Panc1 (cell line): Measurements from ENCODE around the gene NUP37. TPM values are rescaled to one million over a fixed set of nuclear protein-coding genes. Genes with fewer than 3 reads are reported as not detected.

ENCODE experiments used
- ATAC-seq: fragments of 200-7000 bp; cut with Tn5 transposase; 2 replicates; pipeline ENCODE4 v1.9.1; 2020; ENCODE audit warnings: mild to moderate bottlenecking, moderate library complexity
- BruUV-seq: library from RNA; stranded (reverse); fragments of 400-500 nt; replicated peaks from 2 replicates; lab custom pipeline; 2021; lab: Mats Ljungman, UMichigan
- CTCF ChIA-PET: fragments of 300-600 bp; sonication (Branson Sonifier 250); formaldehyde crosslinking; loops from one replicate; lab custom pipeline; 2022; ENCODE audit warnings: antibody characterized with exemption; lab: Charles Lee
- POLR2A ChIA-PET: fragments of 300-600 bp; sonication (Branson Sonifier 250); formaldehyde crosslinking; loops from one replicate; lab custom pipeline; 2022; ENCODE audit warnings: antibody characterized with exemption; lab: Charles Lee
- DNase-seq: peaks from one replicate; pipeline ENCODE4 v3.0.0-alpha.2; 2010; ENCODE audit warnings: low read depth, low spot score
- H3K27ac ChIP-seq: 2 replicates; pipeline ENCODE4 v1.5.1; 2011; ENCODE audit warnings: mild to moderate bottlenecking, low read length, inconsistent platforms
- H3K27me3 ChIP-seq: fragments of 200-500 bp; sonication (Bioruptor generic); 2 replicates; pipeline ENCODE4 v1.6.0; 2014; ENCODE audit warnings: low read length, inconsistent platforms; ENCODE audit not compliant: control insufficient read depth, insufficient read depth
- H3K36me3 ChIP-seq: fragments of 200-500 bp; sonication (Bioruptor generic); 2 replicates; pipeline ENCODE4 v1.5.1; 2014; ENCODE audit warnings: inconsistent platforms, mild to moderate bottlenecking, low read length, moderate library complexity; ENCODE audit not compliant: control insufficient read depth, insufficient read depth
- H3K4me1 ChIP-seq: 2 replicates; pipeline ENCODE4 v1.5.1; 2011; ENCODE audit warnings: inconsistent platforms, mild to moderate bottlenecking, low read length, moderate library complexity; ENCODE audit not compliant: control insufficient read depth, insufficient read depth
- H3K4me3 ChIP-seq, 2 experiments: 2 replicates each; pipeline ENCODE4 v1.5.1; 2011 to 2012; ENCODE audit warnings: low read depth in 2 of 2, low read length in 2 of 2, mild to moderate bottlenecking in 2 of 2, inconsistent platforms in 1 of 2, moderate library complexity in 1 of 2
- H3K9me3 ChIP-seq: fragments of 200-500 bp; sonication (Bioruptor generic); 2 replicates; pipeline ENCODE4 v1.5.1; 2014; ENCODE audit warnings: low read depth, mild to moderate bottlenecking, inconsistent platforms, low read length, moderate library complexity; ENCODE audit not compliant: control insufficient read depth, insufficient read depth
- CTCF ChIP-seq: fragments of 450-650 bp; IDR thresholded peaks from 2 replicates; pipeline ENCODE4 v1.5.1; 2017; ENCODE audit warnings: mild to moderate bottlenecking
- POLR2AphosphoS5 ChIP-seq: IDR thresholded peaks from 2 replicates; pipeline ENCODE4 v1.6.1; 2012; ENCODE audit warnings: mild to moderate bottlenecking, low read depth, low read length, moderate library complexity
- SIN3A ChIP-seq: IDR thresholded peaks from 2 replicates; pipeline ENCODE4 v1.6.1; 2012; ENCODE audit warnings: low read depth, mild to moderate bottlenecking, low read length, moderate library complexity, borderline replicate concordance; ENCODE audit not compliant: insufficient read depth
- TCF7L2 ChIP-seq: IDR thresholded peaks from 2 replicates; pipeline ENCODE4 v1.6.1; 2011; ENCODE audit warnings: mild to moderate bottlenecking, low read depth, low read length, inconsistent platforms
- in situ Hi-C: cut with HindIII; loops from 2 replicates; pipeline ENCODE4 v1.10.0; 2016; ENCODE audit warnings: low sequenced_read_pairs, low pct_unique_long_range_greater_than_20kb
- intact Hi-C: fragments of 100-400 bp; cut with micrococcal nuclease; formaldehyde crosslinking; loops from one replicate; pipeline ENCODE4 v1.10.0; 2022; ENCODE audit not compliant: unreplicated experiment
- total RNA-seq: library from RNA; stranded (reverse); gene quantifications from one replicate; pipeline ENCODE4 v1.2.1, GENCODE V29; 2021; ENCODE audit not compliant: unreplicated experiment
- TF ChIP-seq, protein P1 (sequence below), 2 experiments: IDR thresholded peaks; 2 replicates each; pipeline ENCODE4 v1.6.1; 2011 to 2012; ENCODE audit warnings: low read depth in 2 of 2, control low read depth in 1 of 2, low read length in 1 of 2, mild to moderate bottlenecking in 1 of 2, moderate library complexity in 1 of 2; ENCODE audit not compliant: insufficient read depth in 1 of 2

NUP37 gene
- total RNA-seq, 1 experiment from 2014 or later, result 47.7 TPM

DNA sequence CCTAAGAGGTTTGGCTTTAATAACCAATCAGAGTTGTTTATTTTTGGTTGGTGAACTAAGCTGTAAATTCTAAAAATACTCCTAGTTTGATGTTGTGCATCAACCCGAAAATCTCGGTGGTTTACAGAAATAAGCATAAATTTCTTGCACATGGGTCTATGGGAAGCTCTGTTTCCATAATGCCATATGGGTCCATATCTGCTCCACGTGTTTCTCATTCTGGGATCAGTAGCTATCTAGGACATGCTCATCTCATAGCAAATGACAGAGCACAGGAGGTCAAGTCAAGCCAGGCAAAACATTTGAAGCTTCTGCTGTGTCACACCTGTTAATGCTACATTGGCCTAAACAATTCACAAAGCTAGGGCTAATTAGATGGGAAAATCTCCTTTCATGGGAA is 23.1 kb downstream of the NUP37 start:
- BruUV-seq, result no TSS peak
- DNase-seq, result no peak
- H3K4me3 ChIP-seq, result no peak overlapping the region
- no peaks in the 10 kb centered on the region for H3K4me1 ChIP-seq
- no peaks in the 10 kb centered on the region for H3K9me3 ChIP-seq
- ChIA-PET CTCF (interaction anchor here (0.6 kb wide), 1 partner anchor 643 kb away, joined by 4 read pairs; no protein-coding TSS in a partner anchor), POLR2A (no interaction called here)
- no peak for TF ChIP-seq POLR2AphosphoS5
- TF ChIP-seq, protein P1, sequence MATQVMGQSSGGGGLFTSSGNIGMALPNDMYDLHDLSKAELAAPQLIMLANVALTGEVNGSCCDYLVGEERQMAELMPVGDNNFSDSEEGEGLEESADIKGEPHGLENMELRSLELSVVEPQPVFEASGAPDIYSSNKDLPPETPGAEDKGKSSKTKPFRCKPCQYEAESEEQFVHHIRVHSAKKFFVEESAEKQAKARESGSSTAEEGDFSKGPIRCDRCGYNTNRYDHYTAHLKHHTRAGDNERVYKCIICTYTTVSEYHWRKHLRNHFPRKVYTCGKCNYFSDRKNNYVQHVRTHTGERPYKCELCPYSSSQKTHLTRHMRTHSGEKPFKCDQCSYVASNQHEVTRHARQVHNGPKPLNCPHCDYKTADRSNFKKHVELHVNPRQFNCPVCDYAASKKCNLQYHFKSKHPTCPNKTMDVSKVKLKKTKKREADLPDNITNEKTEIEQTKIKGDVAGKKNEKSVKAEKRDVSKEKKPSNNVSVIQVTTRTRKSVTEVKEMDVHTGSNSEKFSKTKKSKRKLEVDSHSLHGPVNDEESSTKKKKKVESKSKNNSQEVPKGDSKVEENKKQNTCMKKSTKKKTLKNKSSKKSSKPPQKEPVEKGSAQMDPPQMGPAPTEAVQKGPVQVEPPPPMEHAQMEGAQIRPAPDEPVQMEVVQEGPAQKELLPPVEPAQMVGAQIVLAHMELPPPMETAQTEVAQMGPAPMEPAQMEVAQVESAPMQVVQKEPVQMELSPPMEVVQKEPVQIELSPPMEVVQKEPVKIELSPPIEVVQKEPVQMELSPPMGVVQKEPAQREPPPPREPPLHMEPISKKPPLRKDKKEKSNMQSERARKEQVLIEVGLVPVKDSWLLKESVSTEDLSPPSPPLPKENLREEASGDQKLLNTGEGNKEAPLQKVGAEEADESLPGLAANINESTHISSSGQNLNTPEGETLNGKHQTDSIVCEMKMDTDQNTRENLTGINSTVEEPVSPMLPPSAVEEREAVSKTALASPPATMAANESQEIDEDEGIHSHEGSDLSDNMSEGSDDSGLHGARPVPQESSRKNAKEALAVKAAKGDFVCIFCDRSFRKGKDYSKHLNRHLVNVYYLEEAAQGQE (IDR thresholded peaks at IDR 0.05; ENCODE audit: insufficient read depth in 1 of 2, low read depth in 2 of 2, low read length in 1 of 2), result no peak
- no peak for TF ChIP-seq TCF7L2
- no peak for TF ChIP-seq SIN3A
- no peak for TF ChIP-seq CTCF
- peaks cover 20% of the 10 kb centered on the region for H3K36me3 ChIP-seq
- intact Hi-C loops, result no loop called here
- no peak overlapping the region for H3K27ac ChIP-seq
- in situ Hi-C loops, result no loop called here
- ATAC-seq, result no peak
- no peaks in the 10 kb centered on the region for H3K27me3 ChIP-seq

- DNase-seq (no peak), ATAC-seq (peak; percentile 70; the same call in 1 of the 2 replicates)
- POLR2A ChIA-PET, result no interaction called here
- no peaks in the 10 kb centered on the region for H3K4me1 ChIP-seq
- peaks cover 20% of the 10 kb centered on the region for H3K36me3 ChIP-seq
- TF ChIP-seq SIN3A (no peak), CTCF (peak; percentile 56; the same call in 1 of the 2 replicates), POLR2AphosphoS5 (no peak)
- BruUV-seq, result no TSS peak
- CTCF ChIA-PET, result interaction anchor here (0.5 to 0.6 kb wide), 3 partner anchors 17 to 389 kb away, joined by 3 to 4 read pairs (median 3); no protein-coding TSS in a partner anchor
- intact Hi-C loops (no loop called here), in situ Hi-C loops (no loop called here)
- no peak overlapping the region for H3K4me3 ChIP-seq
- H3K9me3 ChIP-seq, result no peaks in the 10 kb centered on the region
- H3K27ac ChIP-seq, result no peak overlapping the region
- no peaks in the 10 kb centered on the region for H3K27me3 ChIP-seq
Measured at GRCh38 chr12:102095677-102096263, 24.1 kb downstream of the NUP37 start.
